GM19193 (cell line): ENCODE data around the gene ROCK2.

Source experiments
- POLR2A ChIP-seq: IDR thresholded peaks from 4 replicates; pipeline ENCODE4 v1.6.1; 2011; ENCODE audit not compliant: insufficient read depth, insufficient read length; ENCODE audit errors: extremely low read depth

The ROCK2 gene

GRCh38 chr2:11243512-11243911, 100.9 kb downstream of the ROCK2 start:
- no peak for TF ChIP-seq POLR2A

- no peak for TF ChIP-seq POLR2A
Measured at GRCh38 chr2:11242542-11243174, 101.8 kb downstream of the ROCK2 start.

DNA sequence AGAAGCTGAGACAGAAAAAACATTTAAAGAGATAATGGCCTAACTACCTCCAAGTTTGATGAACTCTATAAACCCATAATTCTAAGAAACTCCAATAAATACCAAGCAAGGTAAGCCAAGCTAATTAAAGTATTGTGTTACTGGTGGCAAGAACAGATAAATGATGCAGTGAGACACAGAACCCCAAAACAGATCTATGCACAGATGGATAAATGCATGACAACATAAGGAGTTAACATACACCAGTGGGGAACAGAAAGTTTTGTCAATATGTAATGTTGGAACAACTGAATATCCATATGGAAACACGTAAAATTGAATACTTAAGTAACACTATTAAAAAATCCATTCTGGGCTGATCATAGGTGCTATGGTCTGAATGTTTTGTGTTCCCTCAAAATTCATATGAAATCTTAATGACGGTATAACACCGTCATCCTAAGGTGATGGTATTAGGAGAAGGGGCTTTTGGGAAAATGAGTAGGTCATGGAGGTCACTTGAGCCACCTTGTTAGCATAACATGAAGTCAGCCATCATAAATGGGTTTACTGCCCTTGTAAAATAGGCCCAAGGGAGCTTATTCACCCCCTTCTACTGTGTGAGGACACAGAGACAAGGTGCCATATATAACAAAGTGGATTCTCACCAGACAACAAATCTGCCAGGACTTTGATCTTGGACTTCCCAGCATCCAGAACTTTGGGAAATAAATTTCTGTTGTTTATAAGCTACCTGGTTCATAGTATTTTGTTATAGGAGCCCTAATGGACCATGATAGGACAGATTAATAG, 102.8 kb downstream of the ROCK2 start:
- no peak for TF ChIP-seq POLR2A

DNA sequence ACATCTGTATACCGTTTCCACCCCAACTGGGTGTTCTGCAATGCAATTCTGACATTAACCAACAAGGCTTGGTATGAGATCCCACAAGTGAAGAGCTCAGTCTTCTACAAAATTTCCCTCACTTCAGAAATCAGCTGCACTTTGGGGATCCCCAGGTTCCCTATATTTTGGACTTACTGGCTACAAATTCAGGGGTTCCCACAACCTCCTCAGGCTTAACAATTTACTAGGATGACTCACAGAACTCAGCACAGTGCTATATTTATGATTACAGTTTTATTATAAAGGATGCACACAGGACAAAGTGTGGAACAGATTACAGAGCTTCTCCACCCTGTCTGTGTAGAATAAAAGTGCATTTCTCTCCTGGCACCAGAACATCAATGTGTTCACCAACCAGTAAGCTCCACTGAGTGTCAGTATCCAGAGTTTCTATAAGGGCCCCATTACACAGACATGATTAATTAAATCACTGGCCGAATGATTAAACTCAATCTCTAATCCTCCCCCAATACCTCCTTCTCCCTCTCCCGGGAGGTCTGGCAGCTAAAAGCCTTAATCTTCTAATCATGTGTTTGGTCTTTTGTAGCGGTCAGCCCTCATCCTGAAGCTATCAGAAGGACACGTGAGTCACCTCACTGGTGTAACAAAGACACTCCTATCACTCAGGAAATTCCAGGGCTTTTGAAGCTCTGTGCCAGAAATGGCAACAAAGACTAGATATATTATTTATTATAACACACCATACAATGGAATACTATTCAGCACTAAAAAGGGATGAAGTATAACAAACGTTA, 104.6 kb downstream of the ROCK2 start:
- TF ChIP-seq POLR2A: no peak

GRCh38 chr2:11239147-11239546, 105.3 kb downstream of the ROCK2 start:
- no peak for TF ChIP-seq POLR2A

GRCh38 chr2:11237122-11237521, 107.3 kb downstream of the ROCK2 start:
- TF ChIP-seq POLR2A: no peak

- no peak for TF ChIP-seq POLR2A
Measured at GRCh38 chr2:11236335-11236734, 108.1 kb downstream of the ROCK2 start.

DNA sequence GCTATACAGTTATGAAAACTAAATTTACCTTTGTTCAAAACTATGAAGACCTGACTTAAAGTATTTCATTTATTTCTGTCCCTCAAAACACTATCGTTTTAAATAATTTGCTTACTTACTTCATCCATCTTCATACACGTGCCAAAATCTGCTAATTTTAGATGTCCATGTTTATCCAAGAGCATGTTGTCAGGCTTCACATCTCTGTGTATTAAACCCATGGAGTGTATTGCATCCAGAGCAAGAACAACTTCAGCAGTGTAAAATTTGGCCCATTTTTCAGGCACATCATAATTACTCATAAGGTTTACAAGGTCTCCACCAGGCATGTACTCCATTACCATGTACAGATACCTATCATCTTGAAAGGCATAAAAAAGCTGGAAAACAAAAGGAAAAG, 108.9 kb downstream of the ROCK2 start:
- TF ChIP-seq POLR2A: no peak

DNA sequence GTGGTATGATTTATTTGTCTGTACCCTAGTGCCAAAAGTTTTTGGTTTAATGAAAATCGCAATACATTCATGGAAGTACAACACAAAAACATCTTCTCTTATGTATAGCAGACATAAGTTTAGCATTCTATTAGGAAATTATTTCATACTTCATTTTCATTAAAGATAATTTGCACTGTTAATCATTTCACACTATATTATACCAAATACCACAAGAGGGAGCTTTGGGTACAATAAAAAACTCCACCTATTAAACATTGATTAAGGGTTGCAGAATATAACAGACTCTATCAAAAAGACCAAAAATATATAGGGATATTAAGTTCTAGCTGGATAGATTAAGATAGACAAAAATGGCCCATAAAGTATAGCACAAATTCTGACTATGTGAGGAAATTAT, 110.1 kb downstream of the ROCK2 start:
- no peak for TF ChIP-seq POLR2A

DNA sequence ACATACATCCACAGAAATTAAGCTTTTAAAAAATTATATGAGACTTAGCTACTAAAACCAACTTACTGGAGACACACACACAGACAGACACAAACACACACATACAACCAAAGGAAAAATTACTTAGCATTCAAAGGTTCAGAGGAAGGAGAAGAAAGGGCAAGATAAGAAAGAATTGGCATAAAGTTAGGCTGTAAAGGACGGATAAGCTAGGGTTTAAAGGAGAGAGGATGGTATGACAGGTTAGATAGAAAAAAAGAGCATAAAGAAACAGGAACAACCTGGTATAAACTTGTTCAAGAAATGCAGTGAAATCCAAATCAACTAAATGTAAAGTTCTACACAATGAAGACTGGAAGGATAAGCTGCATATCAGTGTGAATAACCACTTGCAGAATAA, 115.7 kb downstream of the ROCK2 start:
- TF ChIP-seq POLR2A: no peak

- TF ChIP-seq POLR2A: no peak
Measured at GRCh38 chr2:11227595-11227994, 116.8 kb downstream of the ROCK2 start.

GRCh38 chr2:11224887-11225286, 119.5 kb downstream of the ROCK2 start:
- TF ChIP-seq POLR2A: no peak

DNA sequence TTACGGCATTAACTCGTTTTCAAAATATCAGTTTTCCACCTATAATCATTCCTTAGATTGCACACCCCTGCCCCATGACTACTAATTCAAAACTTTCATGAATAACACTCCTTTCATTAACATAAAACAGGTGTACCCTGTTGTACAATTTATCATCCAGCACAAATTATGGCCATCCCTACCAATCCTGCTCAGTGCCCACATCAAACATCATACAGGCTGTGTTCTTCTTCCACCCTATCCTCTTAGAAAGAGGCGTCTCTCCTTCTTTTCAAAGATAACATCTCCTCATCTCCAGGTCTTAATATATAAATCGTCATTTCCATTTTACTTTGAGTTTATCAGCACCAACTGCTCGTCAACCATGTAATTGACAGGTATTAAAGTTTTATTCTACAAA, 121.6 kb downstream of the ROCK2 start:
- TF ChIP-seq POLR2A: no peak

DNA sequence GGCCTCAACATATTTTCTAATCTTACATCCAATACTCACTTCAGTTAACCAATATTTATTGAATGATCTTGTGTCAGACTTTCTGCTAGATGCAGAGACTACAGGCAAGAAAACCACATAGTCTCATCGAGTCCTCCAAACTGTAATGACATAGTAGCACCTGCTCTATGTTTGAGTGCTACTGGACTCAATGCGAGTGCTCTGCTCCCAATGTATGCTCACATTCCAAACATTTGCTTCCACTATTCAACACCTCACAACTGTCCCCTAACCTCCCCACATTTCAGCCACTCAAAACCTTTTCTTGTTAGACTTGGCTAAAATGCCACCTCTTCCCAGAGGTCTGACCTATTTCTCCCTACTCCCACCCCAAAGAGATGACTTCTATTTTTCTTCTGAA, 124.0 kb downstream of the ROCK2 start:
- no peak for TF ChIP-seq POLR2A

- TF ChIP-seq POLR2A: no peak
Measured at GRCh38 chr2:11215407-11215806, 129.0 kb downstream of the ROCK2 start.
